Renal cortex interstitium (tissue), 11 donors: ENCODE measurements around the gene TFB1M. TPM values are rescaled to one million over a fixed set of nuclear protein-coding genes. Genes with fewer than 3 reads are reported as not detected.
"Not testable (repeated sequence)": the region's sequence is repeated elsewhere in the genome, so short reads cannot be mapped to it uniquely, and the experiment has no call there.

Source experiments
- DNase-seq, 11 donors: peaks; one replicate each; pipeline ENCODE4 v3.0.0-alpha.2; 2013; ENCODE audit warnings: low read depth in 9 of 11, low spot score in 4 of 11; ENCODE audit errors: extremely low read depth in 1 of 11
- polyA plus RNA-seq, 3 donors: library from polyadenylated mRNA; unstranded; fragments of 120-200 nt; gene quantifications; one replicate each; pipeline ENCODE4 v1.2.1, GENCODE V29; 2013; ENCODE audit not compliant: insufficient read length in 3 of 3

TFB1M gene
- polyA plus RNA-seq, 3 donors: 15.6 to 24.9 (median 17.9) TPM

DNA sequence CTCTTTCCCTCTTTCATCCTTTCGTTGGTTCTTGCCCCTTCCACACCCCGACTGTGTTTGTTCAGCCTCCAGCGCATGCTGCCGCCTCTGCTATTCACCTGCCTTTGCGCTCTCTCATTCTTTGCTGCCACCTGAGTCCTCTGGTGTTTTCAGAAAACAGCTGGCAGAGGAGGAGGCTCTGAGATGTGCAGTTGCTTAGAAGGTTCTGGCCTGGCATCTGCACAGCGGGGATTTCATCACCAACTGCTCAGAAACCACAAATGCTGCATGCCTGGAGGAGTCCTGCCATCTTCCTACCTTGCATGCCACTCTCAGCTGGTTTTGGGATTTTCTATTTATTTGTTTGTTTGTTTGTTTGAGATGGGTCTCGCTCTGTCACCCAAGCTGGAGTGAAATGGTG lies 89.7 kb downstream of the TFB1M start:
- no peak for DNase-seq

DNA sequence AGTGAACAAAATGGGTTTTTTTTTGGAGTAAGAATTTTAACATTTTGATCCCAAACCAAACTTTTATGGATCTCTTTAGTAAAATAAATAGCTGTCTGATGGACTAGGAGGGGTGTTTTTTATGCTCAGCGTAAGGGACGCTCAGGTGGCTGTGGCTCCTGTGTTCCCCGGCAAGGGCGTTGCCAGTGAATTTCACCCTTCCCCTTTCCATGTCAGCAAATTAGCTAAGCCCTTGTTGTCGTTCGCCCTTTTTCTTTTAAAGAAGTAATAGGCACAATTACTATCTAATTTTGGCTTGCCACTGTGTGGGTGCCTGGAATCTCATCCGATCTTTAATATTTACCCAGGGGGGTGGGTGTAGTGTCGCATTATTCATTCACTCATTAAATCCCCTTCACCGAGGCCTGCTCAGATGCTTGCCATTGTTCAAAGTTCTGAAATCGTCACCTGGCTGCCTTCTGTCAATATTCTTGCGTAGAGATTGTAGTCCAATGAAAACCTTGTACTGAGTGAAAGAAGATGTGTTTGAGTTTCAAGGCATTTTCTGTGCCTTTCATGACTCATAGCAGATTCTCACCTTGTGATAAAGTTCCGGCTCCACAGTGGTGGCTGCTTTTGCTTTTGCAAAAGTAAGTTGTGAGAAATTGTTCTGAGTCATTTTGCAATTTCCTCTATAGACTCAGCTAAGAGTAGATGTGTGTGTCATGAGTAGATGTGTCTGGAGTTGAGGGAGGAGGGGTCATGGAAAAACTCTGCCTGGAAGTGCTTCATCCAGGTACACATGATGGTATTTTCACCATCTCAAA lies 90.4 kb downstream of the TFB1M start:
- DNase-seq: no peak

DNA sequence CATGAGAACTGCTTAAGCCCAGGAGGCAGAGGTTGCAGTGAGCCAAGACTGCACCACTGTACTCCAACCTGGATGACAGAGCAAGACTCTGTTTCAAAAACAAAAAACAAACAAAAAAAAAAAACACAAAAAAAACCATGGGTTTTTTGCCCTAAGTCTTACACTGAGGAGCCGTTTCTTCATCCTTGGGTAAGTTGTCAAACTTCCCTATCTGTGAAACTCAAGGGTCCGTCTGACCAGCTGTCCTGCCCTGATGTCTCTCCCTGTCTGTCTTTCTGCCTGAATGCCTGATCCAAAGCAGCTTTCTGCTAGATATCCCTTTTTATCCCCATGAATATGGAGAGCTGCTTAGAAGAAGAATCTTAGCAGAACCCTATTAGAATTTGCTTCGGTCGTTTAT lies 91.8 kb downstream of the TFB1M start:
- no peak for DNase-seq

DNA sequence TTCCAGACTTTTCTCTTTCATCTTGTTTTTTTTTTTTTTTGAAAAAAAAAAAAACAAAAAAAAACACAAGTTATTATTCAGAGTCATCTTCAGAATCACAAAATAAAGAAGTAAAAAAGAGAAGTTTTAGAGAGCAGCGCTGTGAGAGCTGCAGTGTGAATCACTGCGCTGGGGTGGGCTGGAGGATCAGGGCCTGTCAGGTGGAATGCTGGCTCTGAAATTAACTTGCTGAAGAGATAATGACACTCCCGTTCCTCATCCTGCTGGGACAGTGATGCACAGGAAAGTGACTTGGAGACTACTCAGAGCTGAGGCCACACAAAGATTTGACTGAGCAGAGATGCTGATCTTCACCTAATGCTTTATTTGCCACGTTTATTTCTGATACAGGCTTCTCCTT lies 93.2 kb downstream of the TFB1M start:
- no peak for DNase-seq

DNA sequence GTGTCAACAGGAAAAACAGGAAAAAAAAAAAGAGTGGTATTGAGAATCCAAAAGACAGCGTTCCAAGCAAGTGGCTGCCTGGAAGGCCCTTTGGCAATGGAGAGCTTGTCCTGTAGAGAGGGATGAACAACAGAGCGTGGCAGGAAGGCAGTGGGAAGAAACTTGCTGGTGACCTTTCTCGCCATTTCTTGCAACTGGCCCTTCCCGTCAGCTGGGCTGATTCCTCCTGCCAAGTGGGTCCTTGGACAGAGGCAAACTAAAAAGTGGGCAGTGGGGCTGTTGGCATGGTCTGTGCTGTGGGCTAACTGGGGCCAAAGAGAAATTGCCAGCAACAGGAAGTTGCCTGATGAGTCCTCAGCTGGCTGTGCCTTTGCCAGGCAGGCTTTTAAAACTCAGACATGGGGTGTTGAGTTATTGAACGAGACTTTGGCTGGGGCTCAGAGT lies 94.4 kb downstream of the TFB1M start:
- no peak for DNase-seq

DNA sequence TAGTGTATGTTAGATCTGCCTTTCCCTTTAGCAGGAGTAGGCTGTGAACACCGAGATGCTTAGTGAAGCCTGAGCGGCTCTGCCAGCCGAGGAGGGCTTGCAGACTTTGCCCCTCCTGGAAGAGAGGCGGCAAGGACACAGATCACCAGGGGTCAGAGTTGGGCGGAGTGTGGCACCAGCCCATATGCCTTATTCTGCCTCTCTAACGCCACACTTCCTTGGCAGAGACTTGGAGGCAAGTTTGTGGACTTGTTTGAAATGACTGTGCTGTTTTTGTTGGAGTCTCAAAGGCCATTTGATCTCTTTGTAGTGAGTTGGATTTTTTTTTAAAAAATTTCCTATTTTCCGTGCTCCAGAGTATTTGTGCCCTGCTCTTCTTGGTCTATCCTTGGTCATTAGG lies 95.0 kb downstream of the TFB1M start:
- no peak for DNase-seq

DNA sequence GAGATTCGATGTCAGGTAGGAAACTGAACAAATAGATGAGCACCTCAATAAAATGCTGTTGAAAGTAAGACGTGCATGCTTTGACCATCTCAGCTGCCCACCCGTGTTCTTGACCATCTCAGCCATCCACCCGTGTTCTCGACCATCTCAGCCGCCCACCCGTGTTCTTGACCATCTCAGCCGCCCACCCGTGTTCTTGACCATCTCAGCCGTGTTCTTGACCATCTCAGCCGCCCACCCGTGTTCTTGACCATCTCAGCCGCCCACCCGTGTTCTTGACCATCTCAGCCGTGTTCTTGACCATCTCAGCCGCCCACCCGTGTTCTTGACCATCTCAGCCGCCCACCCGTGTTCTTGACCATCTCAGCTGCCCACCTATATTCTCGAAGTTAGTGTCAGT lies 95.6 kb downstream of the TFB1M start:
- DNase-seq: not testable (repeated sequence)

DNA sequence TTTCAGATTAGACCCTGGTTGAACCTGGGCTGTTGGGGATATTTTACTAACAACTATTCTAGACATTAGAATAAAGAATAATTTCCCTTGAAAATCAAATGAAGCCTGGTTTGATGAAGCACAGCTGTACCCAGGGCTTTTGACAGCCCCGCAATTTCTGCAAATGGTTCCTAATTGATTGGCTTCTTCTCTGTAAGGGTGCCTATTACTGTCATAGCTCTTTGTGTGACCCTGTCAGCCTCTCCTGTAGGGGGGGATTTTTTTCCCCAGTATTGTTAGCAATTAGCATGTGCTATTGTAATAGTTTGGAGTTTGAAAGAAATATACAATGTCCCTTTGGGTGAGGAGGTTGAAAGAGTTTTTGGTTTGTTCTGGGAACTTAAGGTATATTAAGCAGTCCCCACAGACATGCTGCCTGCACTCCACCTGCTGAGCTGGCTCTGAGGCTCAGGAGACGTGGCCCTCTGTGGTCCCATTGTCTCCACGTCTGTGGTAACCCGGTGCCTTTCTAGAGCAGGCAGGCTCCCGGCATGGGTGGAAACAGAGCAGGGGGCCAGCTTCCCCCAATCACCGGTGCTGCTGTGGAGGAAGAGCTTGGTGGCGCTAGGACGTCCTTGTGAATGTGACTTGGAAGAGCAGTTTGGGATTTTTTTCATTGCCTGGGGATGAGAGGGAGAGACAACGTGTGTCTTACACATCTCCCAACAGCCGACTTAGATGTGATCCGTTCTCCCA lies 97.8 kb downstream of the TFB1M start:
- DNase-seq: no peak

DNA sequence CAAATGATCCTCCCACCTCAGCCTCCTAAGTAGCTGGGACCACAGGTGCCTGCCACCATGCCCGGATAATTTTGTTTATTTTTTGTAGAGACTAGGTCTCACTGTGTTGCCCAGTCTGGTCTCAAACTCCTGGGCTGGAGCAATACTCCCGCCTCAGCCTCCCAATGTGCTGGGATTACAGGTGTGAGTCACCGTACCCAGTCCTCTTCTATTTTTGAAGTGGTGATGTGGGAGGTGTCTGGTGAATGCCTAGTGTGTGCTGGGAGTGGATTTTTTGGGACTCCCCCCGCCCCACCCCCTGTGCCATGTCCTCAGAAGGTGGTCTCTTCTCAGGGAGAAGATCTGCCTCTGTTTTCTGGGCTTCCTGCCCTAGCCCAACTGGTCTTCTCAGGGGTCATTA lies 98.4 kb downstream of the TFB1M start:
- DNase-seq: no peak

DNA sequence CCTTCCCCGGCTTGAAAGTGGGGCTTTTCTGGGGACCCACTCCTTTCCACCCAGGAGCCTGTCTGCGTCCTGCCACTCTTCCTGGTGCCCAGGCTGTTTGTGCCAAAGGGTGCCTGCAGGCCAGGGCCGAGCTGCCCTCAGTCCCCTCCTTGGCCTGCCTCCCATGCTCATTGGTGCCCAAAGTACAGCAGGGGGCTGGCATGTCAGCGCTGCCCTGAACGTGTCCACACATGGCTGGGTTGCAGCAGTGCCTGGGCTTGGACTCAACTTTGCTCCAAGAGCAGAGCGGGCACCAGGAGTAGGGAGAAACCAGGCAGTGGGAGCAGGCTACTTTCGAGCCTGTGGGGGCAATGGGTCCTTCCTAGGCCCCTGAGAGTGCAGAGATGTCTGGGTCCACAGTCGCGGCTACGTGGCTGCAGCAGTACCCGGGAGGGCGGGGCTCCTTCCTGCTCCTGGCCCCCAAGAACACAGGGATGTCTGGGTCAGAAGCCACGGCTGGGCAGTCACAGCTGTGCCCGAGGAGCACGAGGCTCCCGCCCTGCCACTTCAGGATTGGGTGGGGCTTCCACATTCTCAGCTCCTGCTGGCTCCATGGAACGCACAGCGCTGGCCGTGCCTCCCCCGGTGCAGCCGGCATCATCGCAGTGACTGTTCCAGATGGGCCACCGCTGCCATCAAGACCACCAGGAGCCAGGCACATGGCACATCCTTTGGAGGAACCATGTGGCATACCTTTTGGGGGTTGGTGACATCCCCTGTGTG lies 100.5 kb downstream of the TFB1M start:
- DNase-seq: peak in 2 of 11 donors; percentile 8

DNA sequence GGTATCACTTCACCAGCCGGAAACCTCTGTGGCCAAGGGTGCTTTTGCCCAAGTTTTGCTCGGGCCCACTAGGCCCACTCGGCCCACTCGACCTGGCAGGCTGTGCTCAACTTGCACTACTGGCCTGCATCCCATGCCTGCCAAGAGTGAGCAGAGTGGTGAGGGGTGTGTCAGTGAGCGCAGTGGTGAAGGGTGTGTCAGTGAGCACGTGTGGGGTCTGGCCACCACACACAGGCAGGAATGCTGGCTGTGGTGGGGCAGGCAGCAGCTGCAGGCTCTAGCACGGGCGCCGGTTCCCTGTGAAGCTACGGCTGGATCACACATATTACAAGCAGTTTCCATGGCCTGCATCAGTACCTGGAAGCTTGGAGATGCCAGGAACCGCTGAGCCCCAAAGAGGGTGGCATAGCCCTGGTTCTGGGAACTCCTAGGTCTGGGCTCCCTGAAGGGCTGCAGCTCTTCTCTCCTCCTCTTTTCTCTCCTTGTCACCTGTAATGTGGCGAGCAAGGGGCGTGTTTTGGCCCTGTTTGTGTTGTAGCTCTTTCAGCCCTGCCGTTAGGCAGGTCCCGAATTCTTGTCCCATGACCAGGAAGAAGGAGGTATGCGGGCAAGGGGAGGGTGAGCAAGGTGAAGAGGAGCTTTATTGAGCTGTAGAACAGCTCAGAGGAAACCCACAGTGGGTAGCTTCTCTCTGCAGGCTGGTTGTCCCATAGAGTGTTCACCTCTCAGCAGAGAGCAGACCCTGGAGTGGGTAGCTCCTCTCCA lies 101.5 kb downstream of the TFB1M start:
- no peak for DNase-seq

DNA sequence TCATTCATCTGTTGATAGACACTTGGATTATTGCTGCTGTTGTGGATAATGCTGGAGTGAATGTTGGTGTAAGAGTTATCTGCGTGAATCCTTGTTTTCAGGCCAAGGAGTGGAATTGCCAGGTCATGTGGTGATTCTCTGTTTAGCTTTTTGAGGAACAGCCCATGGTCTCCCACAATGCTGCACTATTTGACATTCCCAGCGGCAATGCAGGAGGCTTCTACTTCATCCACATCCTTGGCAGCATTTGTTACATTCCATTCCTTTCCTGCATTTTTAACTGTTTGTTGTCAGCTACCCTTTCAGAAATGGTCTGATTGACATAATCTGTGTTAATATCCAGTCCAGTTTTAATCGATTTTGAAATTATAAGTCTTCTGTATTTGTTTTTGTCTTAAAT lies 102.2 kb downstream of the TFB1M start:
- no peak for DNase-seq

DNA sequence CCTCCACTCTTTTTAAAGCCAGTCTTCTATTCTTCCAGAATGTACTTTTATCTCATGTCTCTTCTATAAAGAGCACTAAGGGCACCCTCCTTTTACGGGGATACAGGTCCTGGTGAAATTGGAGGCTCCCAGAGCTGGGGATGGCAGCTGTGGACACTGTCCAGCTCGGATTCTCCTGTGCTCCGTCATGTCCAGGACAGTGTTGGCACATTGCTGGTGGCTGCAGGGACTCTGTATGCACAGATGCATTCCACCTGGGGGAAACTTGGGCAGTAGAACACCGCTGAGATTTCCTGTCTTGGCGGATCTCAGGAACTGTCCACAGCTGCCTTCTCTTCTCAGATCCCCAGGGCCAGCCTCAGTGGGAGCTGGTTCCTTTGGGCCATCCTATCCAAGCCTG lies 107.1 kb downstream of the TFB1M start:
- DNase-seq: no peak

Other genes starting within 250 kb of the TFB1M start
- 1 to 10 TPM in 2 of 3 donors, under 1 TPM in 1; 0.92 to 2.1 (median 1.4) TPM for gene CLDN20, start 50.5 kb downstream of the TFB1M start, polyA plus RNA-seq
- gene NOX3, start 141.4 kb upstream of the TFB1M start, polyA plus RNA-seq: 1 to 10 TPM; 1.1 to 1.7 (median 1.4) TPM